Omental fat pad (tissue), 4 donors: ENCODE measurements around the gene ISYNA1. TPM values are rescaled to one million over a fixed set of nuclear protein-coding genes. Genes with fewer than 3 reads are reported as not detected.

Experiments used
- ATAC-seq: fragments of 150-250 bp; one replicate; pipeline ENCODE4 v1.9.1; 2016; ENCODE audit warnings: mild to moderate bottlenecking, moderate library complexity; ENCODE audit not compliant: low FRiP score
- DNase-seq: peaks from one replicate; pipeline ENCODE4 v3.0.0-alpha.2; 2019; ENCODE audit warnings: low spot score
- total RNA-seq, 4 donors: library from RNA; depleted of rRNA; stranded (reverse); fragments of >200 nt; gene quantifications; one replicate each; pipeline ENCODE4 v1.1.0, GENCODE V29; 2016
- TF ChIP-seq, protein P1 (sequence below), 3 donors: fragments of 450-650 bp; IDR thresholded peaks; one replicate each; pipeline ENCODE4 v1.5.1; 2016 to 2017; ENCODE audit warnings: antibody characterized with exemption in 3 of 3, mild to moderate bottlenecking in 3 of 3, moderate library complexity in 2 of 3

ISYNA1 gene
- total RNA-seq, 4 donors from 2014 or later, result 20.0 to 36.7 (median 29.8) TPM

GRCh38 chr19:18443831-18444230 lies 5.9 kb upstream of the ISYNA1 start:
- ATAC-seq (no peak), DNase-seq (no peak)
- TF ChIP-seq, protein P1, sequence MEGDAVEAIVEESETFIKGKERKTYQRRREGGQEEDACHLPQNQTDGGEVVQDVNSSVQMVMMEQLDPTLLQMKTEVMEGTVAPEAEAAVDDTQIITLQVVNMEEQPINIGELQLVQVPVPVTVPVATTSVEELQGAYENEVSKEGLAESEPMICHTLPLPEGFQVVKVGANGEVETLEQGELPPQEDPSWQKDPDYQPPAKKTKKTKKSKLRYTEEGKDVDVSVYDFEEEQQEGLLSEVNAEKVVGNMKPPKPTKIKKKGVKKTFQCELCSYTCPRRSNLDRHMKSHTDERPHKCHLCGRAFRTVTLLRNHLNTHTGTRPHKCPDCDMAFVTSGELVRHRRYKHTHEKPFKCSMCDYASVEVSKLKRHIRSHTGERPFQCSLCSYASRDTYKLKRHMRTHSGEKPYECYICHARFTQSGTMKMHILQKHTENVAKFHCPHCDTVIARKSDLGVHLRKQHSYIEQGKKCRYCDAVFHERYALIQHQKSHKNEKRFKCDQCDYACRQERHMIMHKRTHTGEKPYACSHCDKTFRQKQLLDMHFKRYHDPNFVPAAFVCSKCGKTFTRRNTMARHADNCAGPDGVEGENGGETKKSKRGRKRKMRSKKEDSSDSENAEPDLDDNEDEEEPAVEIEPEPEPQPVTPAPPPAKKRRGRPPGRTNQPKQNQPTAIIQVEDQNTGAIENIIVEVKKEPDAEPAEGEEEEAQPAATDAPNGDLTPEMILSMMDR (IDR thresholded peaks at IDR 0.05), result no peak

- TF ChIP-seq, protein P1 (IDR thresholded peaks at IDR 0.05), result no peak
- ATAC-seq (no peak), DNase-seq (no peak)
Measured at GRCh38 chr19:18443406-18443805, 5.5 kb upstream of the ISYNA1 start.

DNA sequence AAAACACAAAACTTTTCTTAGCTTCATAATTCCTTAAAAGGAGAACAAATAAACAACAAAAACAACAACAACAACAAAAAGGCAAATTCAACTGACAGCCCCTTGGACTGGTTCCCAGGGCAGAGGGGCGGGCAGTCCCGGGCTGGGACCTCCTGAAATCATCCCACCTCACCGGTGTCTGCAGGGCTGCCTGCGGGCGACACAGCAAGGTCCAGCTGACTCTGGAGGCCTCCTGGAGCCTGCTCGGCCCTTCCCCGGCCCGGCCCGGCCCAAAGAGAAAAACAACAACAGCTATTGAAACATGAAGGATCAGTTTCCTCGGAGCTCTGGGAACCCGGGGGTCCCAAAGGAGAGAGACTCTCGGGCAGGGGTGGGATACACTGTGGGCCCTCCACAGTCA lies 5.0 kb upstream of the ISYNA1 start:
- TF ChIP-seq, protein P1 (IDR thresholded peaks at IDR 0.05), result no peak
- DNase-seq (no peak), ATAC-seq (no peak)

- DNase-seq (no peak), ATAC-seq (no peak)
- TF ChIP-seq, protein P1 (IDR thresholded peaks at IDR 0.05), result no peak
Measured at GRCh38 chr19:18441804-18442788, 4.2 kb upstream of the ISYNA1 start.

GRCh38 chr19:18440936-18441803 lies 3.2 kb upstream of the ISYNA1 start:
- TF ChIP-seq, protein P1 (IDR thresholded peaks at IDR 0.05), result no peak
- ATAC-seq, result no peak
- no peak for DNase-seq

GRCh38 chr19:18440415-18440877 lies 2.5 kb upstream of the ISYNA1 start:
- TF ChIP-seq, protein P1 (IDR thresholded peaks at IDR 0.05), result no peak
- ATAC-seq (no peak), DNase-seq (no peak)
